WTC11 (cell line): ENCODE measurements around the gene TRAPPC3. TPM values are rescaled to one million over a fixed set of nuclear protein-coding genes. Genes with fewer than 3 reads are reported as not detected.

Experiments used
- ATAC-seq: fragments of 200-7000 bp; cut with Tn5 transposase; 2 replicates; pipeline ENCODE4 v1.10.0; 2021; ENCODE audit warnings: mild to moderate bottlenecking, moderate library complexity
- CTCF ChIA-PET: fragments of 300-600 bp; sonication (Branson Sonifier 250); formaldehyde crosslinking; loops from one replicate; lab custom pipeline; 2021; ENCODE audit warnings: antibody characterized with exemption; lab: Charles Lee
- POLR2A ChIA-PET: fragments of 350-600 bp; sonication (Branson Sonifier 250); formaldehyde crosslinking; loops from one replicate; lab custom pipeline; 2021; ENCODE audit warnings: antibody characterized with exemption; lab: Charles Lee
- DNase-seq: peaks from one replicate; pipeline ENCODE4 v3.0.0; 2021; ENCODE audit warnings: low spot score
- H3K27ac Mint-ChIP-seq: 2 replicates; pipeline ENCODE4 v1.8.0; 2021; ENCODE audit warnings: mixed read lengths
- H3K27me3 Mint-ChIP-seq: 2 replicates; pipeline ENCODE4 v1.8.0; 2021; ENCODE audit warnings: low read depth, mild to moderate bottlenecking, moderate library complexity, mixed read lengths
- H3K36me3 Mint-ChIP-seq: 2 replicates; pipeline ENCODE4 v1.8.0; 2021; ENCODE audit warnings: mixed read lengths
- H3K4me1 Mint-ChIP-seq: 2 replicates; pipeline ENCODE4 v1.8.0; 2022; ENCODE audit warnings: mixed read lengths
- H3K4me3 Mint-ChIP-seq: 2 replicates; pipeline ENCODE4 v1.8.0; 2021; ENCODE audit warnings: mild to moderate bottlenecking, moderate library complexity, mixed read lengths
- H3K9me3 Mint-ChIP-seq: 2 replicates; pipeline ENCODE4 v1.8.0; 2021; ENCODE audit warnings: mixed read lengths
- AR ChIP-seq: fragments of 250-450 bp; sonication (Bioruptor Pico); IDR thresholded peaks from 2 replicates; pipeline ENCODE4 v1.9.0; 2021; ENCODE audit warnings: mild to moderate bottlenecking
- CTCF ChIP-seq: fragments of 200-600 bp; IDR thresholded peaks from 2 replicates; pipeline ENCODE4 v1.8.0; 2022; ENCODE audit warnings: antibody characterized with exemption
- EMX1 ChIP-seq: fragments of 250-450 bp; sonication (Bioruptor Pico); IDR thresholded peaks from 2 replicates; pipeline ENCODE4 v1.8.0; 2021; ENCODE audit warnings: mild to moderate bottlenecking
- JUN ChIP-seq: sonication (generic); formaldehyde crosslinking; IDR thresholded peaks from 2 replicates; pipeline ENCODE4 v1.8.0; 2023; ENCODE audit warnings: mild to moderate bottlenecking, missing genetic modification reagents
- KAT7 ChIP-seq: sonication (generic); formaldehyde crosslinking; IDR thresholded peaks from 2 replicates; pipeline ENCODE4 v1.8.1; 2023; ENCODE audit warnings: missing genetic modification reagents, mild to moderate bottlenecking, borderline replicate concordance
- MLX ChIP-seq: sonication (generic); formaldehyde crosslinking; IDR thresholded peaks from 2 replicates; pipeline ENCODE4 v1.8.1; 2023; ENCODE audit warnings: mild to moderate bottlenecking, missing genetic modification reagents, moderate library complexity
- MYBL2 ChIP-seq: sonication (generic); formaldehyde crosslinking; IDR thresholded peaks from 2 replicates; pipeline ENCODE4 v1.8.1; 2023; ENCODE audit warnings: mild to moderate bottlenecking, moderate library complexity, missing genetic modification reagents
- NFE2L1 ChIP-seq: sonication (generic); formaldehyde crosslinking; IDR thresholded peaks from 2 replicates; pipeline ENCODE4 v1.8.1; 2023; ENCODE audit warnings: missing genetic modification reagents
- NR3C1 ChIP-seq: sonication (generic); formaldehyde crosslinking; conservative IDR thresholded peaks from 2 replicates; pipeline ENCODE4 v1.8.1; 2023; ENCODE audit warnings: low read depth, mild to moderate bottlenecking, missing genetic modification reagents
- PRRX2 ChIP-seq: fragments of 250-450 bp; sonication (Bioruptor Pico); IDR thresholded peaks from 2 replicates; pipeline ENCODE4 v1.8.0; 2021; ENCODE audit warnings: mild to moderate bottlenecking
- RORB ChIP-seq: fragments of 250-450 bp; sonication (Bioruptor Pico); IDR thresholded peaks from 2 replicates; pipeline ENCODE4 v1.9.0; 2021; ENCODE audit warnings: mild to moderate bottlenecking
- SMAD3 ChIP-seq: sonication (generic); formaldehyde crosslinking; IDR thresholded peaks from 2 replicates; pipeline ENCODE4 v1.8.0; 2022; ENCODE audit warnings: missing genetic modification reagents, mild to moderate bottlenecking, borderline replicate concordance
- TCF7 ChIP-seq: sonication (generic); formaldehyde crosslinking; IDR thresholded peaks from 2 replicates; pipeline ENCODE4 v1.8.0; 2022; ENCODE audit warnings: mild to moderate bottlenecking, low read depth, missing genetic modification reagents, moderate library complexity
- ZNF121 ChIP-seq: sonication (generic); formaldehyde crosslinking; IDR thresholded peaks from 2 replicates; pipeline ENCODE4 v1.8.0; 2023; ENCODE audit warnings: missing genetic modification reagents
- ZNF423 ChIP-seq: fragments of 250-450 bp; sonication (Bioruptor Pico); IDR thresholded peaks from 2 replicates; pipeline ENCODE4 v2.1.2; 2022; ENCODE audit warnings: mild to moderate bottlenecking, moderate library complexity
- ZNF512 ChIP-seq: sonication (generic); formaldehyde crosslinking; IDR thresholded peaks from 2 replicates; pipeline ENCODE4 v1.8.1; 2022; ENCODE audit warnings: missing genetic modification reagents, borderline replicate concordance
- ZSCAN18 ChIP-seq: fragments of 250-450 bp; sonication (Bioruptor Pico); IDR thresholded peaks from 2 replicates; pipeline ENCODE4 v2.1.2; 2022; ENCODE audit warnings: mild to moderate bottlenecking, moderate library complexity
- total RNA-seq: library from RNA; stranded (reverse); gene quantifications from 3 replicates; pipeline ENCODE4 v1.2.3, GENCODE V29; 2021

The TRAPPC3 gene
- total RNA-seq, 1 experiment from 2014 or later, result 48.9 TPM

GRCh38 chr1:36100376-36100775 lies 48.9 kb downstream of the TRAPPC3 start:
- H3K4me1 Mint-ChIP-seq, result peaks cover 16% of the 10 kb centered on the region
- TF ChIP-seq PRRX2 (CRISPR knock-in tag) (no peak), JUN (no peak), ZNF512 (CRISPR knock-in tag) (no peak), AR (CRISPR knock-in tag) (no peak)
- POLR2A ChIA-PET, result interaction anchor here (0.7 kb wide), 1 partner anchor 49 kb away, joined by 4 read pairs; the partner anchor contains the start of gene TRAPPC3
- H3K9me3 Mint-ChIP-seq, result no peaks in the 10 kb centered on the region
- DNase-seq (no peak), ATAC-seq (no peak)
- CTCF ChIA-PET, result interaction anchor here (0.9 to 6.2 kb wide), 8 partner anchors 10 to 88 kb away, joined by 3 to 89 read pairs (median 6); partner anchors contain the start of genes MAP7D1 and TRAPPC3
- no peaks in the 10 kb centered on the region for H3K27me3 Mint-ChIP-seq
- no peak overlapping the region for H3K27ac Mint-ChIP-seq
- no peaks in the 10 kb centered on the region for H3K36me3 Mint-ChIP-seq
- no peak overlapping the region for H3K4me3 Mint-ChIP-seq

- Mint-ChIP-seq H3K27ac (no peak overlapping the region), H3K4me3 (no peak overlapping the region), H3K36me3 (no peaks in the 10 kb centered on the region), H3K9me3 (no peaks in the 10 kb centered on the region), H3K27me3 (no peaks in the 10 kb centered on the region), H3K4me1 (peaks cover 16% of the 10 kb centered on the region)
- TF ChIP-seq TCF7 (CRISPR knock-in tag) (no peak), MYBL2 (CRISPR knock-in tag) (no peak), CTCF (peak; percentile 76), ZNF512 (CRISPR knock-in tag) (no peak), ZSCAN18 (CRISPR knock-in tag) (no peak), MLX (CRISPR knock-in tag) (no peak), ZNF121 (CRISPR knock-in tag) (no peak), RORB (CRISPR knock-in tag) (no peak), KAT7 (no peak), NFE2L1 (CRISPR knock-in tag) (no peak), ZNF423 (CRISPR knock-in tag) (0 out of 2 replicates have a peak, but pooled peaks have one; percentile 5), EMX1 (no peak), NR3C1 (no peak), AR (CRISPR knock-in tag) (no peak), SMAD3 (no peak)
- POLR2A ChIA-PET, result interaction anchor here (0.7 kb wide), 1 partner anchor 49 kb away, joined by 4 read pairs; the partner anchor contains the start of gene TRAPPC3
- DNase-seq (peak; percentile 92), ATAC-seq (peak; percentile 76)
- CTCF ChIA-PET, result interaction anchor here (0.6 to 6.2 kb wide), 12 partner anchors 11 to 103 kb away, joined by 3 to 89 read pairs (median 6); partner anchors contain the start of genes MAP7D1 and TRAPPC3
Observed at GRCh38 chr1:36099681-36100341, 49.5 kb downstream of the TRAPPC3 start.
